Bronchial epithelial cell (primary cell): Measurements from ENCODE around the gene TMEM43. TPM values are rescaled to one million over a fixed set of nuclear protein-coding genes. Genes with fewer than 3 reads are reported as not detected.
A peak's percentile ranks its signal among the peaks of the same experiment; 100 is the strongest.

ENCODE experiments used
- DNase-seq: peaks from one replicate; pipeline ENCODE4 v3.0.0-alpha.2; 2010; ENCODE audit warnings: low read depth
- FAIRE-seq: peaks from 2 replicates; lab custom pipeline; 2011; peaks lifted over from hg19 to GRCh38; lab: Jason Lieb, UNC
- H3K27me3 ChIP-seq: 2 replicates; pipeline ENCODE4 v1.5.1; 2011; ENCODE audit warnings: low read length; ENCODE audit not compliant: control insufficient read depth, insufficient read depth
- H3K36me3 ChIP-seq: 2 replicates; pipeline ENCODE4 v1.5.1; 2011; ENCODE audit warnings: low read length; ENCODE audit not compliant: control insufficient read depth, insufficient read depth
- H3K4me3 ChIP-seq: 2 replicates; pipeline ENCODE4 v1.5.1; 2011; ENCODE audit warnings: mild to moderate bottlenecking, low read depth, low read length, control low read depth
- CTCF ChIP-seq: IDR thresholded peaks from 2 replicates; pipeline ENCODE4 v1.5.1; 2011; ENCODE audit warnings: mild to moderate bottlenecking, moderate library complexity, low read length, control low read depth, inconsistent platforms; ENCODE audit not compliant: insufficient read depth, severe bottlenecking
- total RNA-seq: library from RNA; depleted of rRNA; stranded (reverse); fragments of >200 nt; gene quantifications from 2 replicates; pipeline ENCODE4 v1.2.1, GENCODE V29; 2014

Gene TMEM43
- total RNA-seq, 1 donor from 2014 or later, result 88.5 TPM

- DNase-seq, result no peak
- no peak for TF ChIP-seq CTCF
- no peak for FAIRE-seq
- Histone ChIP-seq H3K36me3 (peaks cover 30% of the 10 kb centered on the region), H3K27me3 (no peaks in the 10 kb centered on the region), H3K4me3 (no peak overlapping the region)
These were observed 25.2 kb downstream of the TMEM43 start for GRCh38 chr3:14150078-14150477.

GRCh38 chr3:14150491-14151230, 25.8 kb downstream of the TMEM43 start:
- FAIRE-seq (no peak), DNase-seq (no peak)
- Histone ChIP-seq H3K27me3 (no peaks in the 10 kb centered on the region), H3K36me3 (peaks cover 29% of the 10 kb centered on the region), H3K4me3 (no peak overlapping the region)
- TF ChIP-seq CTCF, result no peak

- no peaks in the 10 kb centered on the region for H3K27me3 ChIP-seq
- DNase-seq (no peak), FAIRE-seq (no peak)
- H3K4me3 ChIP-seq, result no peak overlapping the region
- H3K36me3 ChIP-seq, result peaks cover 29% of the 10 kb centered on the region
- TF ChIP-seq CTCF, result no peak
These were observed 26.7 kb downstream of the TMEM43 start for GRCh38 chr3:14151471-14152083.

- DNase-seq, result no peak
- peak; percentile 34 for TF ChIP-seq CTCF
- FAIRE-seq, result peak; percentile 60
- Histone ChIP-seq H3K27me3 (no peaks in the 10 kb centered on the region), H3K4me3 (no peak overlapping the region), H3K36me3 (peaks cover 28% of the 10 kb centered on the region)
These were observed 27.5 kb downstream of the TMEM43 start for GRCh38 chr3:14152233-14152962.

- Histone ChIP-seq H3K27me3 (no peaks in the 10 kb centered on the region), H3K36me3 (peaks cover 24% of the 10 kb centered on the region), H3K4me3 (no peak overlapping the region)
- no peak for FAIRE-seq
- no peak for TF ChIP-seq CTCF
- DNase-seq, result no peak
These were observed 28.1 kb downstream of the TMEM43 start for GRCh38 chr3:14152963-14153355.
